IMR-90 (cell line): Measurements from ENCODE around the gene DOK1.

Experiments
- FOS ChIP-seq: fragments of 150-350 bp; IDR thresholded peaks from 2 replicates; pipeline ENCODE4 v1.6.1; 2016; ENCODE audit warnings: low read depth, low read length
- MAFK ChIP-seq: IDR thresholded peaks from 2 replicates; pipeline ENCODE4 v1.6.1; 2012; ENCODE audit warnings: low read depth, low read length, improper control_type of control experiment
- RAD21 ChIP-seq: IDR thresholded peaks from 2 replicates; pipeline ENCODE4 v1.6.1; 2012; ENCODE audit warnings: low read length, improper control_type of control experiment
- RCOR1 ChIP-seq: IDR thresholded peaks from 2 replicates; pipeline ENCODE4 v1.6.1; 2012; ENCODE audit warnings: mild to moderate bottlenecking, low read length, improper control_type of control experiment; ENCODE audit not compliant: insufficient replicate concordance
- RFX5 ChIP-seq: IDR thresholded peaks from 2 replicates; pipeline ENCODE4 v1.8.0; 2012; ENCODE audit warnings: low read depth, mild to moderate bottlenecking, low read length, moderate library complexity
- TF ChIP-seq, protein P1 (sequence below): conservative IDR thresholded peaks from 2 replicates; pipeline ENCODE4 v1.5.1; 2012; ENCODE audit warnings: mild to moderate bottlenecking, low read depth, low read length, improper control_type of control experiment

DNA sequence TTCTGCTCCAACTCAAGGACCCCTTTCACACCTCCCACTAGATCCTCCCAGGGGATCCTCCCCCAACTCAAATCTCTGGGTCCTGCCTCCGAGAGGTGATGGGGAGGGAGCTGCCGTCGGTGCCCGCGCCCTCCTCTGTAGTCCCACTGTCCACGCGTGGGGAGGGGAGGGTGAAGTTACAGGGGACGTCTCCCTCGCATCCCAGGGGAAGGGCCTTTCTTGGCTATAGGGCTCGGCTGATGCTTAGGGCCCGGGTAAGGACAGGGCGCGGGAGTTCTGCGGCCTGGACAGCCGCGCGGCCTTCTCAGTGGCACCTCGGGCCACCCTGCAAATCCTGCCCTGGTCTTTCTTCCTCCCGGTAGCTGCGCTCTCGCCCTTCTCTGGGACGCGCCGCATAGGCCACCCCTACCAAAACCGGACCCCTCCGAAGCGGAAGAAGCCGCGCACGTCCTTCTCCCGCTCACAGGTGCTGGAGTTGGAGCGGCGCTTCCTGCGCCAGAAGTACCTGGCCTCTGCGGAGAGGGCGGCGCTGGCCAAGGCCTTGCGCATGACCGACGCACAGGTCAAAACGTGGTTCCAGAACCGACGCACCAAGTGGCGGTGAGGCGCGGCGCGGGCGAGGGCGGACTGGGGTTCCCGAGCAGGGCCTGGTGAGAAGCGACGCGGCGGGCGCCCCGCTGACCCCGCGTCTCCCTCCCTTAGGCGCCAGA, 39.1 kb upstream of the DOK1 start:
- TF ChIP-seq RAD21 (no peak), RFX5 (no peak), RCOR1 (no peak), MAFK (no peak), FOS (no peak)
- TF ChIP-seq, protein P1, sequence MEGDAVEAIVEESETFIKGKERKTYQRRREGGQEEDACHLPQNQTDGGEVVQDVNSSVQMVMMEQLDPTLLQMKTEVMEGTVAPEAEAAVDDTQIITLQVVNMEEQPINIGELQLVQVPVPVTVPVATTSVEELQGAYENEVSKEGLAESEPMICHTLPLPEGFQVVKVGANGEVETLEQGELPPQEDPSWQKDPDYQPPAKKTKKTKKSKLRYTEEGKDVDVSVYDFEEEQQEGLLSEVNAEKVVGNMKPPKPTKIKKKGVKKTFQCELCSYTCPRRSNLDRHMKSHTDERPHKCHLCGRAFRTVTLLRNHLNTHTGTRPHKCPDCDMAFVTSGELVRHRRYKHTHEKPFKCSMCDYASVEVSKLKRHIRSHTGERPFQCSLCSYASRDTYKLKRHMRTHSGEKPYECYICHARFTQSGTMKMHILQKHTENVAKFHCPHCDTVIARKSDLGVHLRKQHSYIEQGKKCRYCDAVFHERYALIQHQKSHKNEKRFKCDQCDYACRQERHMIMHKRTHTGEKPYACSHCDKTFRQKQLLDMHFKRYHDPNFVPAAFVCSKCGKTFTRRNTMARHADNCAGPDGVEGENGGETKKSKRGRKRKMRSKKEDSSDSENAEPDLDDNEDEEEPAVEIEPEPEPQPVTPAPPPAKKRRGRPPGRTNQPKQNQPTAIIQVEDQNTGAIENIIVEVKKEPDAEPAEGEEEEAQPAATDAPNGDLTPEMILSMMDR = no peak
